NK-92 treated with Interleukin-12 subunit alpha and Interleukin-12 subunit beta, amount 100 ng/mL, for 24 hours (cell line): Measurements from ENCODE around the gene ACTR1A.
"Not testable (repeated sequence)": the region's sequence is repeated elsewhere in the genome, so short reads cannot be mapped to it uniquely, and the experiment has no call there.

Experiments used
- DNase-seq: peaks from one replicate; lab custom pipeline; 2025; lab: John Stamatoyannopoulos, UW

Gene ACTR1A

GRCh38 chr10:102484021-102484420 lies 18.5 kb downstream of the ACTR1A start:
- no peak for DNase-seq

- DNase-seq = no peak
Observed at GRCh38 chr10:102480396-102480795, 22.1 kb downstream of the ACTR1A start.

- no peak for DNase-seq
Observed at GRCh38 chr10:102479651-102480050, 22.9 kb downstream of the ACTR1A start.

GRCh38 chr10:102476466-102477141 lies 25.9 kb downstream of the ACTR1A start:
- DNase-seq = no peak

GRCh38 chr10:102475451-102476040 lies 27.0 kb downstream of the ACTR1A start:
- DNase-seq = no peak

GRCh38 chr10:102473445-102474331 lies 28.8 kb downstream of the ACTR1A start:
- no peak for DNase-seq

GRCh38 chr10:102470579-102471546 lies 31.6 kb downstream of the ACTR1A start:
- DNase-seq = no peak

GRCh38 chr10:102468683-102469082 lies 33.8 kb downstream of the ACTR1A start:
- no peak for DNase-seq

GRCh38 chr10:102467971-102468438 lies 34.5 kb downstream of the ACTR1A start:
- no peak for DNase-seq

- DNase-seq = no peak
Observed at GRCh38 chr10:102467318-102467717, 35.2 kb downstream of the ACTR1A start.

- no peak for DNase-seq
Observed at GRCh38 chr10:102465466-102465865, 37.0 kb downstream of the ACTR1A start.

- no peak for DNase-seq
Observed at GRCh38 chr10:102463983-102464382, 38.5 kb downstream of the ACTR1A start.

- DNase-seq = no peak
Observed at GRCh38 chr10:102462512-102463054, 39.9 kb downstream of the ACTR1A start.

- peak; percentile 84 for DNase-seq
Observed at GRCh38 chr10:102461187-102462054, 41.1 kb downstream of the ACTR1A start.

- DNase-seq = no peak
Observed at GRCh38 chr10:102460836-102461186, 41.7 kb downstream of the ACTR1A start.

GRCh38 chr10:102458656-102459055 lies 43.9 kb downstream of the ACTR1A start:
- DNase-seq = no peak

GRCh38 chr10:102457591-102458150 lies 44.8 kb downstream of the ACTR1A start:
- no peak for DNase-seq

GRCh38 chr10:102455893-102456471 lies 46.5 kb downstream of the ACTR1A start:
- DNase-seq = no peak

- not testable (repeated sequence) for DNase-seq
Observed at GRCh38 chr10:102454662-102455487, 47.6 kb downstream of the ACTR1A start.
